Measurements from ENCODE around the gene TBKBP1. TPM values are rescaled to one million over a fixed set of nuclear protein-coding genes. Genes with fewer than 3 reads are reported as not detected.

The TBKBP1 gene
- total and polyA plus RNA-seq, 12 donors: 8.4 to 27.9 (median 12.6) TPM

- ATAC-seq (no peak), DNase-seq (no peak)
- Histone ChIP-seq H3K9me3 (no peaks in the 10 kb centered on the region), H3K4me1 (peaks cover 0 to 15% (median 9%) of the 10 kb centered on the region in 9 donors), H3K4me3 (no peak overlapping the region), H3K27ac (no peak overlapping the region), H3K27me3 (peaks cover 14 to 87% (median 62%) of the 10 kb centered on the region in 7 donors), H3K36me3 (no peaks in the 10 kb centered on the region)
- TF ChIP-seq, protein P1, sequence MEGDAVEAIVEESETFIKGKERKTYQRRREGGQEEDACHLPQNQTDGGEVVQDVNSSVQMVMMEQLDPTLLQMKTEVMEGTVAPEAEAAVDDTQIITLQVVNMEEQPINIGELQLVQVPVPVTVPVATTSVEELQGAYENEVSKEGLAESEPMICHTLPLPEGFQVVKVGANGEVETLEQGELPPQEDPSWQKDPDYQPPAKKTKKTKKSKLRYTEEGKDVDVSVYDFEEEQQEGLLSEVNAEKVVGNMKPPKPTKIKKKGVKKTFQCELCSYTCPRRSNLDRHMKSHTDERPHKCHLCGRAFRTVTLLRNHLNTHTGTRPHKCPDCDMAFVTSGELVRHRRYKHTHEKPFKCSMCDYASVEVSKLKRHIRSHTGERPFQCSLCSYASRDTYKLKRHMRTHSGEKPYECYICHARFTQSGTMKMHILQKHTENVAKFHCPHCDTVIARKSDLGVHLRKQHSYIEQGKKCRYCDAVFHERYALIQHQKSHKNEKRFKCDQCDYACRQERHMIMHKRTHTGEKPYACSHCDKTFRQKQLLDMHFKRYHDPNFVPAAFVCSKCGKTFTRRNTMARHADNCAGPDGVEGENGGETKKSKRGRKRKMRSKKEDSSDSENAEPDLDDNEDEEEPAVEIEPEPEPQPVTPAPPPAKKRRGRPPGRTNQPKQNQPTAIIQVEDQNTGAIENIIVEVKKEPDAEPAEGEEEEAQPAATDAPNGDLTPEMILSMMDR (IDR thresholded peaks at IDR 0.05): no peak
- 73 to 75% methylated on average over 8 of the region's 8 CpGs for WGBS, 2 donors
- intact Hi-C loops (cut with DNase I): no loop called here
Measured at GRCh38 chr17:47729476-47729875, 35.5 kb downstream of the TBKBP1 start.

DNA sequence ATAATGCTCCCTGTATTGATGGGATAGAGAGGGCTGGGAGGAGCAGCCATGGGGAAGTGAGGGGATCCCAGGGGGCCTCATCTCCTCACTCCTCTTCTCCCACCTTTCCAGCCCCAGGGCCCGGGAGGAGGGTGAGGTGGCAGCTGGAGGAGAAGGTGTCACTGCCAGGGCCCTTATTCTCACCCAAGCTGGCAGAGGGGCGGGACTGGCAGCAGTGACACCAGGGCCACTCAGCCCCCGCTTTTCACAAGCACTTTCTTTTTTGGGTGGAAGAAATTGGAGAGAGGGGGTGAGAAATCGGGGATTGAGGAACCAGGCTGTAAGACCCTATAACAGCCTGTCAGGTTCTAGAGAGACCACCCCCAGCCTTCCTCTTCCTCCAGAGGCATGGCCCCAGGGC is 36.7 kb downstream of the TBKBP1 start:
- no peak for DNase-seq
- Histone ChIP-seq H3K27ac (no peak overlapping the region), H3K4me3 (no peak overlapping the region), H3K4me1 (peaks cover 0 to 15% (median 9%) of the 10 kb centered on the region in 9 donors), H3K9me3 (no peaks in the 10 kb centered on the region), H3K27me3 (peaks cover 14 to 87% (median 57%) of the 10 kb centered on the region in 7 donors), H3K36me3 (no peaks in the 10 kb centered on the region)
- WGBS, 2 donors: 85 to 87% methylated on average over 4 of the region's 4 CpGs
- intact Hi-C loops (cut with DNase I): loop anchor here in 1 of 10 donors (10.0 kb wide), 1 partner anchor 56 kb away; no protein-coding TSS in a partner anchor
- ATAC-seq: no peak
- TF ChIP-seq, protein P1 (IDR thresholded peaks at IDR 0.05): no peak

GRCh38 chr17:47731396-47731795 is 37.4 kb downstream of the TBKBP1 start:
- H3K4me3 ChIP-seq: no peak overlapping the region
- peaks cover 14 to 84% (median 55%) of the 10 kb centered on the region in 7 donors for H3K27me3 ChIP-seq
- H3K27ac ChIP-seq: peak overlapping the region in 1 of 10 donors; percentile 34
- DNase-seq (no peak), ATAC-seq (no peak)
- H3K36me3 ChIP-seq: no peaks in the 10 kb centered on the region
- WGBS, 2 donors: 87 to 89% methylated on average over 2 of the region's 2 CpGs
- intact Hi-C loops (cut with DNase I): loop anchor here in 1 of 10 donors (10.0 kb wide), 1 partner anchor 57 kb away; no protein-coding TSS in a partner anchor
- peaks cover 0 to 15% (median 9%) of the 10 kb centered on the region in 9 donors for H3K4me1 ChIP-seq
- TF ChIP-seq, protein P1 (IDR thresholded peaks at IDR 0.05): no peak
- no peaks in the 10 kb centered on the region for H3K9me3 ChIP-seq

GRCh38 chr17:47732399-47733046 is 38.6 kb downstream of the TBKBP1 start:
- H3K27me3 ChIP-seq: peaks cover 14 to 79% (median 57%) of the 10 kb centered on the region in 7 donors
- peaks cover 0 to 15% (median 9%) of the 10 kb centered on the region in 9 donors for H3K4me1 ChIP-seq
- WGBS, 2 donors: 45 to 48% methylated on average over 12 of the region's 12 CpGs
- DNase-seq (no peak), ATAC-seq (no peak)
- intact Hi-C loops (cut with DNase I): loop anchor here in 1 of 10 donors (10.0 kb wide), 1 partner anchor 58 kb away; no protein-coding TSS in a partner anchor
- no peaks in the 10 kb centered on the region for H3K9me3 ChIP-seq
- H3K36me3 ChIP-seq: no peaks in the 10 kb centered on the region
- H3K27ac ChIP-seq: peak overlapping the region in 1 of 10 donors; percentile 82
- TF ChIP-seq, protein P1 (IDR thresholded peaks at IDR 0.05): no peak
- H3K4me3 ChIP-seq: peak overlapping the region in 7 of 10 donors; percentile 40 to 59 (median 47)
